ENCODE data around the gene CEP43. TPM values are rescaled to one million over a fixed set of nuclear protein-coding genes. Genes with fewer than 3 reads are reported as not detected.

CEP43 gene
- total and polyA plus RNA-seq, 2 of the 8 experiments (the other 6 are each of a cell fraction or from before 2014, with no cell fraction given) = 12.0 to 31.2 TPM

DNA sequence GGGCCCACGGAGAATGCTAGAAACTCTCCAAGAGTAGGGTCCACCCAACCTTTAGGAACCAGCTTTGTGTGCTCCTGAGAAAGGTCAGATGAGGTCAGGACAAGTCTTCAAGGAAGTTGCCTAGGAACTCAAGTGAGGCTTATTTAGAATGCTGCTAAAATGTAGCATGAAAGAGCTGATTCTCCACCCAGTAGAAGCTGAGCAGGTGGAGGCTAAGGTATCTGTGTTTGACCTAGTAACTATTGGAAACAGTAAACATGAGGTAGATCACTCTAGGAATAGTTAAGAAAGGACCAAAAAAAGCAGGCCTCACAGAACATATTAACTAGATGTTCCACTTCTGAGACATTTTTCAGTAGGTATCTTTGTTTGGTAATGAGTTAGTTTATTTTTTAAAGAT, 13.9 kb downstream of the CEP43 start (continued):
- TF ChIP-seq FOSL1 (IDR thresholded peaks at IDR 0.05; ENCODE audit: insufficient read depth, low read depth, low read length) (no peak), CBX5 (IDR thresholded peaks at IDR 0.05; ENCODE audit: low read depth, low read length) (no peak), GTF2F1 (IDR thresholded peaks at IDR 0.05; ENCODE audit: borderline replicate concordance, low read depth, low read length) (no peak), RNF2 (IDR thresholded peaks at IDR 0.05; ENCODE audit: borderline replicate concordance, low read depth, low read length, missing control alignments, poor library complexity, severe bottlenecking) (no peak), HDAC6 (IDR thresholded peaks at IDR 0.05; ENCODE audit: low read depth, low read length) (no peak), SP2 (IDR thresholded peaks at IDR 0.05; ENCODE audit: low read length) (no peak)
